Right lobe of liver (tissue), 6 donors: ENCODE data around the gene MN1. TPM values are rescaled to one million over a fixed set of nuclear protein-coding genes. Genes with fewer than 3 reads are reported as not detected.

Experiments used
- ATAC-seq, 4 donors: fragments of 200-7000 bp; cut with Tn5 transposase; one replicate each; pipeline ENCODE4 v1.9.1; 2020; ENCODE audit warnings: mild to moderate bottlenecking in 4 of 4, moderate library complexity in 4 of 4
- DNase-seq, 3 donors: peaks; one replicate each; pipeline ENCODE4 v3.0.0-alpha.2; 2020
- H3K27ac ChIP-seq, 3 donors: fragments of 200-600 bp; one replicate each; pipeline ENCODE4 v1.8.0; 2022
- H3K27me3 ChIP-seq, 2 donors: fragments of 200-600 bp; one replicate each; pipeline ENCODE4 v1.8.0; 2022
- H3K36me3 ChIP-seq, 4 donors: fragments of 200-600 bp; sonication (generic) in 1 of 4; one replicate each; pipeline versions ENCODE4 v1.5.1 to v1.8.0; 2017 to 2022; ENCODE audit warnings: control low read depth in 1 of 4
- H3K4me1 ChIP-seq, 4 donors: fragments of 200-600 bp; sonication (generic) in 1 of 4; one replicate each; pipeline versions ENCODE4 v1.5.1 to v1.8.0; 2017 to 2022; ENCODE audit warnings: control low read depth in 1 of 4
- H3K4me3 ChIP-seq, 3 donors: fragments of 200-600 bp; one replicate each; pipeline ENCODE4 v1.8.0; 2022
- H3K9me3 ChIP-seq, 4 donors: fragments of 200-600 bp; sonication (generic) in 1 of 4; one replicate each; pipeline versions ENCODE4 v1.5.1 to v1.8.0; 2017 to 2022; ENCODE audit warnings: control low read depth in 1 of 4
- POLR2A ChIP-seq: fragments of 450-650 bp; IDR thresholded peaks from one replicate; pipeline ENCODE4 v1.6.1; 2017; ENCODE audit warnings: antibody characterized with exemption, mild to moderate bottlenecking
- whole genome bisulfite sequencing: methylation state at CpG from one replicate; pipeline ENCODE4 v1.1.6; 2018; ENCODE audit warnings: low coverage, low lambda C conversion rate; ENCODE audit not compliant: insufficient coverage; ENCODE audit errors: missing lambda C conversion rate; 5-methylcytosine and 5-hydroxymethylcytosine counted together
- intact Hi-C, 2 donors: fragments of 100-400 bp; cut with DNase I; formaldehyde crosslinking; loops; one replicate each; pipeline versions ENCODE4 v1.11.2 to v1.14.1; 2022
- total RNA-seq, 6 experiments: library from RNA; depleted of rRNA in 2 of 6; stranded (reverse); fragments of >200 nt in 2 of 6; fragmentation: NEBNext Ultra II Directional in 3 of 6; extraction: Animal tissue kit (Norgen Biotek cat#: 25700) in 3 of 6; gene quantifications; one replicate each; pipeline versions ENCODE4 v1.1.0 to v1.2.4, GENCODE V29; 2016 to 2023
- TF ChIP-seq, protein P1 (sequence below), 4 donors: fragments of 200-600 bp in 3 of 4; fragments of 450-650 bp in 1 of 4; IDR thresholded peaks; one replicate each; pipeline versions ENCODE4 v1.5.1 to v1.8.0; 2016 to 2022; ENCODE audit warnings: antibody characterized with exemption in 4 of 4, mild to moderate bottlenecking in 2 of 4
- donor health status: DM: no; HTN: yes; CAD: no.
- donor health status: DM: no; HTN: no; CAD: no.
- donor health status: DM: no; HTN: no; CAD: no.
- donor health status: DM: no; HTN: yes; CAD: no.
- donor health status: DM: no; HTN: yes; CAD: no.

Gene MN1
- total RNA-seq, 6 experiments from 2014 or later: 0.10 to 0.77 (median 0.46) TPM

DNA sequence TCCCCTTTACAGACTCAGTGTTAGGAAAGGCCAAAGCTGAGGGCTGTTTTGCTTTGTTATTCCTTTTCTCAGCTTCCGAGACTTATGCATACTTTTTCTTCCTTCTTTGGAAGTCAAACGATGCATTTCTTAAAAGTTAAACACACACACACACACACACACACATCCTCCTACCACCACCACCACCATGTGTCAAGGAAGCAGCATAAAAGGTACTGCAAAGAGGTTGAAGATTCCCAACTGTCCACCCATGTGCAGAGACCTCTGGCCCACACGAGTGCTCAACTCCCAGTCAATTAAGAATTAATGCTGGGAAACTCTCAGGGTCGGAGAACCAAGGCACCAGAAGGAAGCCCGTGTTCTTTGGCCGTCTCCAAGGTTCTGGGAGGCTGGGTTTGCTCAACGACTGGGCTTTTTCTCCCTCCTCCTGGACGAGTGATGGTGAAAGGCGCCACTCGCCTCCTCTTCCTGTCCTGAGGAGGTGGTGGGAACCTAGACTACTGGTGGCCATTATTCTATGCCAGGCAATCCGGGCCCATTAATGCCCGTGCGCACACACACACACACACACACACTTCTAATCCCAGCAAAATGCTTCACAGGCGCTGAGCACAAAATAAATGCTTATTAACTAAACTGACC lies 15.1 kb downstream of the MN1 start:
- no peak overlapping the region for H3K27ac ChIP-seq
- intact Hi-C loops: no loop called here
- 59% methylated on average over 8 of the region's 14 CpGs for WGBS
- DNase-seq (no peak), ATAC-seq (no peak)
- no peaks in the 10 kb centered on the region for H3K9me3 ChIP-seq
- H3K27me3 ChIP-seq: no peaks in the 10 kb centered on the region
- H3K4me3 ChIP-seq: no peak overlapping the region
- TF ChIP-seq, protein P1, sequence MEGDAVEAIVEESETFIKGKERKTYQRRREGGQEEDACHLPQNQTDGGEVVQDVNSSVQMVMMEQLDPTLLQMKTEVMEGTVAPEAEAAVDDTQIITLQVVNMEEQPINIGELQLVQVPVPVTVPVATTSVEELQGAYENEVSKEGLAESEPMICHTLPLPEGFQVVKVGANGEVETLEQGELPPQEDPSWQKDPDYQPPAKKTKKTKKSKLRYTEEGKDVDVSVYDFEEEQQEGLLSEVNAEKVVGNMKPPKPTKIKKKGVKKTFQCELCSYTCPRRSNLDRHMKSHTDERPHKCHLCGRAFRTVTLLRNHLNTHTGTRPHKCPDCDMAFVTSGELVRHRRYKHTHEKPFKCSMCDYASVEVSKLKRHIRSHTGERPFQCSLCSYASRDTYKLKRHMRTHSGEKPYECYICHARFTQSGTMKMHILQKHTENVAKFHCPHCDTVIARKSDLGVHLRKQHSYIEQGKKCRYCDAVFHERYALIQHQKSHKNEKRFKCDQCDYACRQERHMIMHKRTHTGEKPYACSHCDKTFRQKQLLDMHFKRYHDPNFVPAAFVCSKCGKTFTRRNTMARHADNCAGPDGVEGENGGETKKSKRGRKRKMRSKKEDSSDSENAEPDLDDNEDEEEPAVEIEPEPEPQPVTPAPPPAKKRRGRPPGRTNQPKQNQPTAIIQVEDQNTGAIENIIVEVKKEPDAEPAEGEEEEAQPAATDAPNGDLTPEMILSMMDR (IDR thresholded peaks at IDR 0.05): no peak
- no peak for TF ChIP-seq POLR2A
- H3K36me3 ChIP-seq: no peaks in the 10 kb centered on the region
- no peaks in the 10 kb centered on the region for H3K4me1 ChIP-seq

DNA sequence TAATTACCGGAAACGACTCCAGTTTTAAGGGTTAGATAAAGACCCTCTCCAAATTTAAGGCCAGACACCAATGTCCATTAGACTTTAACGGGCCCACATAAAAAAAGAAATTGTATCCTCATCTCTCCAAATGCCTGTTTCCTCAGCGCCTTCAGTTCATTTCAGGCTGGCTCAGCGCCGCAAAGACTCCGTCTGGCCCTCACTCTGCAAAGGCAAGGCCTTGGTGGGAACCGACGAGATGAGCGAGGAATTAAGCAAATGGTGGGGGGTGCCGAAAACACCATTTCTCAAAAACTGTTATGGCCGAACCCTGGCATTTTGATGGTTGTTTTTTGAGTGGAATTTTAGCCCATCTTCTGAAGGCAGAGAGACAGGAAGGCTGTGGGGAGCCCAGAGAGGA lies 15.7 kb downstream of the MN1 start:
- Histone ChIP-seq H3K36me3 (no peaks in the 10 kb centered on the region), H3K27me3 (no peaks in the 10 kb centered on the region), H3K27ac (no peak overlapping the region), H3K4me1 (no peaks in the 10 kb centered on the region), H3K9me3 (no peaks in the 10 kb centered on the region), H3K4me3 (no peak overlapping the region)
- DNase-seq (no peak), ATAC-seq (no peak)
- WGBS: 68% methylated on average over 12 of the region's 12 CpGs
- intact Hi-C loops: no loop called here
- TF ChIP-seq POLR2A: no peak
- TF ChIP-seq, protein P1 (IDR thresholded peaks at IDR 0.05): no peak

DNA sequence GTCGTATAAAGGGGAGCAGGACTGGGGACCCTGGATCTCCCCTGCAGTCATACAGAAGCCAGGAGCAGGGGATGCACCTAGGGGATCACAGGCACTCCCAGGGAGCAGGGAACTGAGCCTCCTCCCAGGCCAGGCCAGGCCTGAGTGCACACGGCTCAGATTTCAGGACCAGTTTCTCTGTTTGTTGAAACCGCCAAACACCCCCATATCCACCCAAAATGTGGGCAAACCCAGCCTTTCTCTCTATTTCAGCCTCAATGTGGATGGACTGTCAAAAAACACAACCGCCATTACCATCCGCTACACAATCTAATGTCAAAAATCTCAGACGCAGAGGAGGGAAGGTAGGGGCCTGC lies 17.5 kb downstream of the MN1 start:
- H3K27ac ChIP-seq: no peak overlapping the region
- no peaks in the 10 kb centered on the region for H3K27me3 ChIP-seq
- TF ChIP-seq POLR2A: no peak
- TF ChIP-seq, protein P1 (IDR thresholded peaks at IDR 0.05): no peak
- H3K9me3 ChIP-seq: no peaks in the 10 kb centered on the region
- H3K4me3 ChIP-seq: no peak overlapping the region
- no peak for DNase-seq
- no peak for ATAC-seq
- WGBS: 97% methylated on average over 3 of the region's 6 CpGs
- intact Hi-C loops: no loop called here
- H3K36me3 ChIP-seq: no peaks in the 10 kb centered on the region
- H3K4me1 ChIP-seq: no peaks in the 10 kb centered on the region

DNA sequence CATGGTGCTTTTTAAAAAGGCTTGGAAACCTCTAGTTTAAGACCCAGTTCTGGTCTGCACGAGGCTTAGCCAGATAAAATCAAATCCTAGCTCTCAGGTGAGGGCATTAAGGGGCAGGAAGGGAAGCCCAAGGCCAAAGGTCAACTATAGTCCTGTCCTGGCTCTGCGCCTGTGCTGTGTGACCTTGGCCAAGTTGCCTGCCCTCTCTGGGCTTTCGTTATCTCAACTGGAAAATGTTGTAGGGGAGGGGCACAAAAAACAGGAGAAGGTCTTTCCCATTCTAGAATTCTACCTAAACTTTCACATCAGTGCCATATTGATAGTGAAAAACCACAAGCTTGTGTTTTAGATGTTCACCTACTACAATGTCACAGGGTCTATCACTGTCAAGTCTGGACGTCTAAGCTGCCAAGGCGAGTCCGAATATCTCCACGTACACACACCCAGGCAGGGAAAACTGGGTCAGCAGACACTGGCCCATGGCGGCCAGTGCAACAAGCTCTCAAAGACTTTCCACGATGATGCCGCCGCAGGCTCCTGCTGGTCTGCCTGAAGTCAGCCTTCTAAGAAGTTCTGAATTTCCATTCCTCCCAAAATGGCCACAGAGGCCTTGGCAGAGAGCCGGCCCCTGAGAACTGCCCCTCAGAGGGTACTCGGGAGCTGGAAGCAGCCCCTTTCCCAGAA lies 18.0 kb downstream of the MN1 start:
- Histone ChIP-seq H3K27me3 (no peaks in the 10 kb centered on the region), H3K9me3 (no peaks in the 10 kb centered on the region)
- no peak for ATAC-seq

More for the DNA sequence above, 18.0 kb downstream of the MN1 start:
- no peaks in the 10 kb centered on the region for H3K4me1 ChIP-seq
- H3K36me3 ChIP-seq: no peaks in the 10 kb centered on the region
- no peak for TF ChIP-seq POLR2A
- TF ChIP-seq, protein P1 (IDR thresholded peaks at IDR 0.05): no peak
- DNase-seq: no peak
- intact Hi-C loops: no loop called here
- H3K4me3 ChIP-seq: no peak overlapping the region
- 49% methylated on average over 3 of the region's 13 CpGs for WGBS
- H3K27ac ChIP-seq: no peak overlapping the region
